ENCODE measurements around the gene SEMA3B.
A peak's percentile ranks its signal among the peaks of the same experiment; 100 is the strongest.

DNA sequence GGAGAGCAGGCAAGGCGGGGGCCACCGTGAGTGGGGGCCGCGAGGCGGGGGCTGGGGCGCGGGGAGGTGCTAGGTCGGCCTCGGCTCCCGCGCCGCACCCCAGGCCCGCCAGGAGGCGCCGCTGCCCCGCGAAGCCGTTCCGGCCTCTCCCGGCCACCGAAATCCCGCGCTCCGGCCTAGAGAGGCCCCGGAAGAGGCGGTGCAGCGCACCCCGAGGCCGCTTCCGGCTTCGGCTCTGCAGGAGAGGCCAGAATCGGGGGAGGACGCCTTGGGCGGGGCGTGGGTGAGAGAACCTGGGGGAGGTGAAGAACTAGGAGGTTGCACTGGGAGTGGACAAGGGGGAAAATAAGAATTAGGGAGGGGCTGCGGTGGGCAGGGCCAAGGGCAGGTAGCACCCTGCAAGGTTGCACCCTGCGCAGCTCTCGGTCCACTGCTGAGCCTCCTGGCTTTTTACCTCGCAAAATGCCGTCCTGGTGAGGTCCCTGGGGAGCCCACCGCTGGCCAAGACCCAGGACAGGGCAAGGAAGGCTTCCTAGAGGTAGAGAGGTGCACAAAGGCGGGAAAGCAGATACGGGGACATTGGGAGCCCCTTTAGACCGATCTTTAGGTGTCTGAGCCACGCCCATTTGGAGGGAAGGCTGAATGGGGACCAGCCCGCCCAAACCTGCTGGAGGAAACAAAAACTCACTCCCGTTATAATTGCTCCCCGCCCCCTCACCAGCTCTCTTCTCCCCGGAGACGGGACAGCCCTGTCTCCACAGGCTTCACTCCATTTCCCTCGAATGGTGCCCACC lies 41.4 kb upstream of the SEMA3B start:
- TF ChIP-seq, protein P1, sequence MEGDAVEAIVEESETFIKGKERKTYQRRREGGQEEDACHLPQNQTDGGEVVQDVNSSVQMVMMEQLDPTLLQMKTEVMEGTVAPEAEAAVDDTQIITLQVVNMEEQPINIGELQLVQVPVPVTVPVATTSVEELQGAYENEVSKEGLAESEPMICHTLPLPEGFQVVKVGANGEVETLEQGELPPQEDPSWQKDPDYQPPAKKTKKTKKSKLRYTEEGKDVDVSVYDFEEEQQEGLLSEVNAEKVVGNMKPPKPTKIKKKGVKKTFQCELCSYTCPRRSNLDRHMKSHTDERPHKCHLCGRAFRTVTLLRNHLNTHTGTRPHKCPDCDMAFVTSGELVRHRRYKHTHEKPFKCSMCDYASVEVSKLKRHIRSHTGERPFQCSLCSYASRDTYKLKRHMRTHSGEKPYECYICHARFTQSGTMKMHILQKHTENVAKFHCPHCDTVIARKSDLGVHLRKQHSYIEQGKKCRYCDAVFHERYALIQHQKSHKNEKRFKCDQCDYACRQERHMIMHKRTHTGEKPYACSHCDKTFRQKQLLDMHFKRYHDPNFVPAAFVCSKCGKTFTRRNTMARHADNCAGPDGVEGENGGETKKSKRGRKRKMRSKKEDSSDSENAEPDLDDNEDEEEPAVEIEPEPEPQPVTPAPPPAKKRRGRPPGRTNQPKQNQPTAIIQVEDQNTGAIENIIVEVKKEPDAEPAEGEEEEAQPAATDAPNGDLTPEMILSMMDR (optimal IDR thresholded peaks at IDR 0.05 in 1 of 3, IDR thresholded peaks at IDR 0.05 in 1 of 3, conservative IDR thresholded peaks at IDR 0.05 in 1 of 3; ENCODE audit: extremely low read depth in 1 of 3, insufficient read depth in 2 of 3, low read length in 3 of 3) = peak; percentile 50 to 86 (median 78)
- no peak for TF ChIP-seq EZH2 (IDR thresholded peaks at IDR 0.05; ENCODE audit: low read length)

Measured in keratinocyte (primary cell).